Stimulated activated CD8-positive, alpha-beta memory T cell treated with anti-CD3 and anti-CD28 coated beads, Interleukin-15, amount 100 ng/mL, for 4 hours (primary cell): Measurements from ENCODE around the gene GALNS.
"Not testable (repeated sequence)": the region's sequence is repeated elsewhere in the genome, so short reads cannot be mapped to it uniquely, and the experiment has no call there.

Experiments used
- DNase-seq, 2 donors: peaks; one replicate each; pipeline ENCODE4 v3.0.0-alpha.2; 2020; ENCODE audit warnings: low read depth in 2 of 2

Gene GALNS

DNA sequence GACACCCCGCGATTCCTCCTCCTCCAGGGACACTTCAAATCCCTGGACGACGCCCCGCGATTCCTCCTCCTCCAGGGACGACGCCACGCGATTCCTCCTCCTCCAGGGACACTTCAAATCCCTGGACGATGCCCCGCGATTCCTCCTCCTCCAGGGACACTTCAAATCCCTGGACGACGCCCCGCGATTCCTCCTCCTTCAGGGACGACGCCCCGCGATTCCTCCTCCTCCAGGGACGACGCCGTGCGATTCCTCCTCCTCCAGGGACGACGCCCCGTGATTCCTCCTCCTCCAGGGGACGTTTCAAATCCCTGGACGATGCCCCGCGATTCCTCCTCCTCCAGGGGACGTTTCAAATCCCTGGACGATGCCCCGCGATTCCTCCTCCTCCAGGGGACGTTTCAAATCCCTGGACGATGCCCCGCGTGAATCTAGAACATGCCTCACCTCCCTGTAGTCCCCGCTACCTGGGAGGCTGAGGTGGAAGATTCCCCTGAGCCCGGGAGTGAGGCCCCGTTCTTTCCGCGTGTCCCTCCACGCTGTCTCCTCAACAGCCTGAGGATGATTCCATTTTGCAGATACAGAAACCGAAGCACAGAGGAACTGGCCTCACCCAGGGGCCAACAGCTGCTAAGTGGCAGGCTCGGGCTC, 33.1 kb upstream of the GALNS start:
- not testable (repeated sequence) for DNase-seq

DNA sequence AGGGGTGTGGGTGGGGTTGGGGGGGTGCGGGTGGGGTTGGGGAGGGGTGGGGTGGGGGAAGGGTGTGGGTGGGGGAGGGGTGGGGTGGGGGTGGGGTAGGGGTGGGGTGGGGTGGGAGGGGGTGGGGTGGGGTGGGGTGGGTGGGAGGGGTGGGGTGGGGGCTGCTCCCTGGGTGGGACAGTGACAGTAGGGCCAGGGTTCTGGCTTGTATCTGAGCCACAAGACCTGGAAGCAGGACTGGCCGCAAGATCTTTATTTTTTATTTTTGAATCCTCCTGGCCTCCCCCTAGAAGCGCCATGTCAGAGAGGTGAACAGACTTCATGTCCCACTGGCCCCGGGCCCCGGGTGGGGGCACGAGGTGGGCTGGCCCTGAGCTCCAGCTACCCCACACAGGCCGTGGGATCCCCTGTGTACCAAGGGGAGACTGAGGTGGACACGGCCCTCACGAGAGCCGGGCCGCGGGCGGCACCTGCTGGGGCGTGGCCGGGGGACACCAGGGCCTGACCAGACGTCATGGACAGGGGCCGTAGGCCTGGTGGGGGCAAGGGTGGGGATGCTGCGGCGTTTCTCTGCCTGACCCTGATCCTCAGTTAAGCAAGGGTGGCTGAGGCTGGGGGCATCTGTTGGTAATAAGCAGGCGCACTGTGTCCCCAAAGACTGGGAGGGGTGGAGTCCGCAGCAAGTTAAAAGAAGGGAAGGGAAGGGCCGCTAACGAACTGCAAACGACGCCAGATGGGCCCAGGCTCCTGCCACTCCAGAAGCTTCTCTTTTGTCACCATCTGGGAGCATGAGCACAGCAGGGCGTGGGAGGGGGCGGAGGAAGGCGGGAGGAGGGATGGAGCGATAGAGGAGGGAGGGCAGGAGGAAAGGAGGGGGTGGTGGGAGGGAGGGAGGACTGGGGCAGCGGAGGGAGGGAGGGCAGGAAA, 32.0 kb upstream of the GALNS start:
- DNase-seq = no peak

GRCh38 chr16:88888057-88888456, 31.3 kb upstream of the GALNS start:
- no peak for DNase-seq

DNA sequence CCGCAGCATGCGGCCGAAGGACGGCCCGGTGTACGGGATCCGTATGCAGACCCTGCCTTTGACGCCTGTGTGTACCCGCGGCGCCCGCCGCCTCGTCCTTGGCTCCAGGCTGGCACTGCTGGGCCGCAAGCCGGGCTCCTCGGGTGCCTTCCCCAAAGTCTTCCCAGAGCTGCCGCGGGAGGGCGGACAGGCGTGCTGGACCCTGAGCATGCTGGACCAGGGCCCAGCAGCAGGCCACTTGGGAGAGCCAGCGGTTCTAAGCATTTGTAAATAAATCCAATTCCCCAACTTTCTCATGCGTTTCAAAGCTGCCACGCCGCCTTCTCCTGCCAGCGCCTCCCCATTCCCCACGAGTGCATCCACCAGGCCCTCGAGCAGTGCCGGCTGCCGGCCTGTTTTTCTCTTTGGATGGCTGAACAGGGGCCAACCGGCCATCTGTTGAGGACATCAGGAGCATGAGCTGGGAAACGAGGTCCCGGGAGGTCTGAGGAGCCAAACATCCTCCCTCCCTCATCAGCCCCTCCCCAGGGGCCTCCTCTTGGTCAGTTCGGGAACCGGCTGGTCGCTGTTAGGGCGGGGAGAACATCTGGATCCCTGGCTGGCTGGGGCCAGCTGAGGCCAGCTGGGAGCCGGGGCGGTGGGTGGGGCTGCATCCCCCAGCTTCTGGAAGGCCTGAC, 30.2 kb upstream of the GALNS start:
- no peak for DNase-seq

DNA sequence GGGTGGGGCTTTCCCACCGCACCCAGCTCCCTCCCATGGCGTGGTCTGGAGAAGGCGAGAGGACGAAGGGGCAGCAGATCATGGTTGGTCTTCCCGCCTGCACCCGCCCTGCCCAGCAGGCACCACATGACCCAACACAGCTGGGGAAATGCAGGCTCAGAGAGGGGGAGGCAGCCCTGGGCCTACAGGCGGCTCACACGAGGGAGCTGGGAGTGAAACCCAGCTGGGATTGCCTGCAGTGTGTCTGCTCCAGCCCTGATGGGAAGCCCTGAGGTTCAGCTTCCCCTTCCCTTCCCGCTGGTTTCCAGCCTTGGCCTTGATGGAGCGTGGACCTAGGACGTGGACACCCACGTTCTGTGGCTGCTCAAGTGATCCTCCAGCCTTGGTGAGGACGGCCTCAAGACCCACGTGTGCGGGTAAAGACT, 29.7 kb upstream of the GALNS start:
- no peak for DNase-seq

- no peak for DNase-seq
Observed at GRCh38 chr16:88885693-88886280, 29.0 kb upstream of the GALNS start.

DNA sequence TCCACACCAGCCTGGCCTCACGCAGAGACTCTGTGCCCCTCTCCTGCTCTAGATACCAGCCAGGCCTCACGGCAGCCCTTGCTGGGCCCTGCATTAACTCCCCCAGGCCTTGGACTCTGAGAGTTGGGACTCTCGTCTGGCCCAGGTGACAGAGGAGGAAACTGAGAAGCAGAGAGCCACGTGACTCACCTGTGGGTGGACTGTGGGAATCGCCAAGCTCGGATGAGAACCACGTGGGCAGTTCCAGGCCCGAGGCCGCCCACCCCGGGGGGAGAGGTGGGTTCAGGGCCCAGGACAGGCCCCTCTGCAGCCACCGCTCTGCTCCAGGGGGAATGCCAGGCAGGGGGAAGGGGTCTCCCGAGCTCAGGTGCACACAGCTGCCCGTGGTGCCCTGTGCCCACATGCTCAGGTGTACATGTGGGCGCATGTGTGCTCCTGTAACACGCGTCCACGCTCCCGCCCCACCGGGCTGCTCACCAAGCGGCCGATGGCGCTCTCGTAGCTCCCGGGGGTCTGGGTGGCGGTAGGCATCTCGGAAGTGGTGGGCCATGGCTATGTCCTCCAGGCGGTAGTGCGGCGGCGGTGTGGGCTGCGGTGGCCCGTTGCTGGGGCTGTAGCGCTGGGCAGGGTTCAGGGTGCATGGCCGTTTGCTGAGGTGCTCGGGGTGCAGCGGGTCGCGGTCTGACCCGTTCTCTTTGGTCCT, 28.0 kb upstream of the GALNS start:
- DNase-seq = no peak

GRCh38 chr16:88883946-88884345, 27.2 kb upstream of the GALNS start:
- DNase-seq = no peak

DNA sequence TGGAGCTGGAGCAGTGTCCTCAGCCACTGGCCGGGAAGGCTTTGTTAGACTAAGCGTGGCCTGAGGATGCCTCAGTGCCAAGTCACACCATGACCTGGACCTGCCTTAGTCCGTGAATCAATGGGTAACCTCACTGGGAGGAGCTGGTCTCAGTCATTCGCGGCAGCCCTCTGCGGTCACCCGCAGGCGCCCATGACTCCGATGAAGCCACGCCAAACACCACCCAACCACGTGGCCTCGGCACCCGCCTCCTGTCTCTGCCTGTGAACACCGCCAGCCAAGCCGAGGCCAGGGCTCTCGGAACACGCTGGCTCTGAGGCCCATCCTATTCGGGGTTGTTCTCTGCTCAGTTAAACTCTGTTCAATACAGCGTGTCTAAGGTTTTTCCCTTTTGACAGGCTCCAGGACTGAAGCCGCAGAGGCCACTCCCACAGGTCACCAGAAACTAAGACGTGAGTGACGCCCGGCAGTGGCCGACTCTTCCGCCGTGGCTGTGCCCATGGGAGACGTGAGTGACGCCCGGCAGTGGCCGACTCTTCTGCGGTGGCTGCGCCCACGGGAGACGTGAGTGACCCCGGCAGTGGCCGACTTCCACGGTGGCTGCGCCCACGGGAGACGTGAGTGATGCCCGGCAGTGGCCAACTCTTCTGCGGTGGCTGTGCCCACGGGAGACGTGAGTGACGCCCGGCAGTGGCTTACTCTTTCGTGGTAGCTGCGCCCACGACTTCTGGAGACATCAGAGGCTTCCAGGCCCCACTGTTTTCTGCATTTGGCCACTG, 26.6 kb upstream of the GALNS start:
- DNase-seq = no peak

- peak in 1 of 2 donors; percentile 3 for DNase-seq
Observed at GRCh38 chr16:88882358-88883030, 25.7 kb upstream of the GALNS start.

DNA sequence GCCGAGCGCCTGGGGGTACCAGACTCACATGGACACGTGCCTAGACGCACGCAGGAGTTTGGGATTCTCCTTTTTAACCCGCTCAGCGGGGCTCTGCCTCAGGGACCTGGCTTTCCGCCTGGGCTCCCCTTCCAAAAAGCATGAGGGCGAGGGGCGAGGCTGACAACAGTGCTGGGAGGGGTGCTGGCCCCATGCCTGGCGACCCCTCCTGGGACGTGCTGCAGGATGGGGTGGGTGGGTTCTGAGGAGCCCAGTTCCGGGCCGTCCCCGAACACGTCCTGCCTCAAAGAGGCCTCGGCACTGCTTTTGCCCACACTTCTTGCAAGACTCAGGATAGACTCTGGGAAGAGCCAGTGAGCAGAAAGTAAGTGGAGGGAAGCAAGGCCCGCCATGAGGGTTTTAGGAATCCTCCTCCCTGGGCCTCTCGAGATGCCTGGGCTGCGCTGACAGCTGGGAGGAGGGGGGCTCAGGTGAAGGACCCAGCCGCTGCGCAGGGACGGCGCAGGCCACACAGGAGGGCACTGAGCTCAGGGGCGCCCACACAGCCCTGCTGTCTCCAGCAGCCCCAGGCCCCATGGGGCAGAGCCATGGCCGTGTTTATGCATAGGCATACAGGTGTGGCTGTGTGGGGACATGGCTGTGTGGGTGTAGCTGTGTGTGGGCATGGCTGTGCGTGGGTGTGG, 25.1 kb upstream of the GALNS start:
- DNase-seq = no peak

DNA sequence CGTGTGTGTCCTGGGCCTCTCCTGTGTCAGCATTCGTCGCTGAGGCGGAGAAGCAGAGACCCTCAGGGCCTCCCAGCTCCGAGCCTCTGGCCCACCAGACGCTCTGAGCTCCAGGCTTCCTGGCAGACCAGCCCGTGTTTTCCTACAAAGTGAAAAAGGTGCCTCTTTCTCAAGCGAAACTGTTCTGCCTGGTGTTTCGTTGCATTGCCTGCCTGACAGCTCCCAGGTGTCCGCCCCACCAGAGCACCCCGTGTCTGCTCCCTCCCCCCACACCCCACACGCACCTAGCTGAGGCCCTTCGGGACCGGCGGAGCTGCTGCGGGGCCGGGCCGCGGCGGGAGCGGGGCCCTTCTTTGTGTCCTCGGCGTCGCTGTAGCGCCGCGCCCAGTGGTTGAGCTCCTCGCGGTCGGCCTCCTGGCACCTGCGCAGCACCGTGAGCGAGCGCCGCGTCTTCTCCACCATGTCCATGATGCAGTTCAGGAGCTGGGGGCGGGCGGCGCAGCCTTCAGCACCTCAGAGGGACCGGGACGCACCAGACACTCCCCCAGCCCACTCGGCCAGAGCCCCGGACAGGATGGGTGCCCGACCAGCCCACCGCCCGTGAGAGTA, 24.4 kb upstream of the GALNS start:
- no peak for DNase-seq

DNA sequence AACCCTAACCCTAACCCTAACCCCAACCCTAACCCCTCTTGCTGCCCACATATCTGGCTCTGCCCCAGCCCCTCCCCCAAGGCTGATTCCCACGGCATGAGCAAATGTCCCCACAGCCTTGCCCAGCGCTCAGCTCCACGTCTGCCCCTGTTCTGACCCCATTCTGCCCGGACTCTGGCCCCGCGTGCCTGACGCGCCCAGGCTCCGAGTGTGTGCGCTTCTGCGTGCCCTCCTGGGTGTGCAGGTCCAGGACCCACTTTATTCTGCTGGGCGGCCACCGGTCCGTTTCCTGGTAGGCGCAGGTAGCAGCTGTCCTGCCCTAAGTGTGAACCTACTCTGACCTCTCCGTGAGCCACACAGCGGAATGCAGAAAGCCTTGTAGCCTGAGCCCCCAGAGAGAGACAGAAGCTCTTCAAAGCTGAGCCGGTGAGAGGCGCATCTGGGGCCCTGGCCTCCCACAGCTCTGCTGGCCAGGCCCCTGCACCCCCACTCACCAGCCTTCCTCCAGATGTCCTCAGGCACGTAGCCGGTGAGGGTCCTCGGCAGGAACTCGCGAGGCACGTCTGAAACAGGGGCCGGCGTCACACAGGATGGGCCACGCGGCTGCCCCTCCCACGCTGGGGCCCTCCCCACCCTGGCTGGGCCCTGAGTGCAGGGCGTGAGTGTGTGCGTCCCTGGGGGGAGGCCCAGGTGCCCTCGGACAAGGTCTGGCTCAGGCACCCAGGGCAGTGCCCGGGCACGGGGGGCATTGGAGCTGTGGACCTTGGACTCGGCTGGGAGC, 23.7 kb upstream of the GALNS start:
- no peak for DNase-seq

DNA sequence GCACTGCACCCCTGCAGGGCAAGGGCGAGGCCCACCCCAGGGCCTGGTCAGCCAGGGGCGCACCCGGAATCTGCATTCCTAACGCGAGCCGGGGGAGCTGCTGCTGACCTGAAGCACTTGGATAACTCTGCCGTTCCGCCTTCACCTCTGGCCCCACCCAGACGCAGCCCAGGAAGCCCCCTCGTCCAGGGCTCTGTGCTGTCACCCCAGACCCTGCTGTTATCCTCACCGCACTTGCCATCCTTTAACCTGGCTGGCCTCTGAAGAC, 23.0 kb upstream of the GALNS start:
- DNase-seq = no peak

GRCh38 chr16:88878967-88879787, 22.4 kb upstream of the GALNS start:
- DNase-seq = no peak

- no peak for DNase-seq
Observed at GRCh38 chr16:88878356-88878755, 21.6 kb upstream of the GALNS start.

DNA sequence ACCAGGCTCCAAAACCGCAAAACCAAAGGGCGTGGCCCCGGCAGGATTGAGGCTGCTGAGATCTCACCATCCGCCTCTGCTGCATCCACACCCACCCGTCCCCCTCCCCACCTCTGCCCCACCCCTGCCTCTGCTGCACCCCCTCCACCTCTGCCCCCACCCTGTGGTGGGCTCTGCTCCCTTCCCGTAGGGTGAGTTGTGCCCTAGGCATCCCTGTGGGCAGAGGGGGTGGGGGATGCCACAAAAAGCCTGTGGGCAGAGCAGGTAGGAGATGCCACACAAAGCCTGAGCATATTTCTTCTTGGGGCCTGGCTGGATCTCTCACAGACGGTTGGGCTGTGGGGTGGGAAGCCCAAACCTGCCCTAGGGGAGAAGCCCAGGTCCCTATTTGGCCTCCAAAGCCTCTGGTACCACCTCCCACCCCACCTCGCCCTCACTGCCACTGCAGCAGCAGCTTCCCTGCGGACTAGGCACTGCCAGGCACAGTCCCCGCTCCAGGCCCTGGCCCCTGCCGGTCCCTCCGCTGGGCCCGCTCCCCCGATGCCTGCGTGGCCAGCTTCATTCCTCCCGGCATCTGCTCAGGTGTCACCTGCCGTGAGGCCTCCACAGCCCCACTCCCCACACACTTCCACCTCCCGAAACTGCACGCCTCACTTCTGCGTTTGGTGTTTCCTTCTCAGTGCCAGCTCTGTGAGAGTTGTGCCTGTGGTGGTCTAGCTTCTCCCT, 21.0 kb upstream of the GALNS start:
- no peak for DNase-seq
